Measurements from ENCODE around the gene PRMT3. TPM values are rescaled to one million over a fixed set of nuclear protein-coding genes. Genes with fewer than 3 reads are reported as not detected.
A peak's percentile ranks its signal among the peaks of the same experiment; 100 is the strongest.

Gene PRMT3
- total and polyA plus RNA-seq, 2 of the 13 experiments (the other 11 are each of a cell fraction or from before 2014, with no cell fraction given), result 9.1 to 27.7 TPM

GRCh38 chr11:20518323-20518834 is 130.9 kb downstream of the PRMT3 start (continued):
- TF ChIP-seq ATF4 (CRISPR knock-in tag; IDR thresholded peaks at IDR 0.05) (peak in 1 of 2 experiments; percentile 80; a peak in 2 of 4 replicates), AGO2 (optimal IDR thresholded peaks at IDR 0.05; ENCODE audit: low read depth, low read length) (no peak), ZFP41 (CRISPR knock-in tag; IDR thresholded peaks at IDR 0.05; ENCODE audit: borderline replicate concordance) (no peak), ZNF567 (CRISPR knock-in tag; IDR thresholded peaks at IDR 0.05; ENCODE audit: borderline replicate concordance) (no peak), PRDM4 (CRISPR knock-in tag; IDR thresholded peaks at IDR 0.05; ENCODE audit: borderline replicate concordance) (no peak), SOX5 (CRISPR knock-in tag; IDR thresholded peaks at IDR 0.05; ENCODE audit: borderline replicate concordance) (peak; percentile 55; the same call in 1 of the 2 replicates), SALL1 (CRISPR knock-in tag; IDR thresholded peaks at IDR 0.05) (peak; percentile 52), SOX6 (IDR thresholded peaks at IDR 0.05) (no peak), SOX6 (CRISPR knock-in tag; IDR thresholded peaks at IDR 0.05) (peak; percentile 75), SRSF9 (IDR thresholded peaks at IDR 0.05; ENCODE audit: borderline replicate concordance, insufficient read depth, low read depth, low read length, poor library complexity, severe bottlenecking) (no peak), ZNF121 (CRISPR knock-in tag; IDR thresholded peaks at IDR 0.05) (no peak), NRL (CRISPR knock-in tag; IDR thresholded peaks at IDR 0.05; ENCODE audit: borderline replicate concordance) (no peak), SMAD3 (CRISPR knock-in tag; IDR thresholded peaks at IDR 0.05) (no peak), ZNF350 (CRISPR knock-in tag; IDR thresholded peaks at IDR 0.05; ENCODE audit: borderline replicate concordance, low read depth) (no peak), KMT2B (CRISPR knock-in tag; IDR thresholded peaks at IDR 0.05) (no peak), SMARCE1 (IDR thresholded peaks at IDR 0.05; ENCODE audit: borderline replicate concordance) (no peak), ZNF589 (CRISPR knock-in tag; conservative IDR thresholded peaks at IDR 0.05) (no peak), MTERF4 (CRISPR knock-in tag; IDR thresholded peaks at IDR 0.05) (no peak), MAFK (conservative IDR thresholded peaks at IDR 0.05 in 1 of 2, IDR thresholded peaks at IDR 0.05 in 1 of 2; ENCODE audit: low read length in 2 of 2) (no peak), ZNF124 (CRISPR knock-in tag; IDR thresholded peaks at IDR 0.05) (no peak), TARDBP (CRISPR knock-in tag; IDR thresholded peaks at IDR 0.05) (no peak), NCOA2 (CRISPR knock-in tag; IDR thresholded peaks at IDR 0.05) (0 out of 2 replicates have a peak, but pooled peaks have one; percentile 25), TAF15 (IDR thresholded peaks at IDR 0.05; ENCODE audit: low read depth, low read length, poor library complexity, severe bottlenecking) (no peak), ZNF512B (CRISPR knock-in tag; IDR thresholded peaks at IDR 0.05; ENCODE audit: borderline replicate concordance) (no peak)
